Loucy (cell line): ENCODE measurements around the gene STARD6.

Experiments used
- CTCF ChIP-seq: fragments of 200-600 bp; sonication (generic); conservative IDR thresholded peaks from 2 replicates; pipeline ENCODE4 v1.5.1; 2014; ENCODE audit warnings: mild to moderate bottlenecking, antibody characterized with exemption, low read length
- EZH2phosphoT487 ChIP-seq: fragments of 200-600 bp; IDR thresholded peaks from 2 replicates; pipeline ENCODE4 v1.6.1; 2018; ENCODE audit warnings: antibody characterized with exemption, mild to moderate bottlenecking, moderate library complexity, borderline replicate concordance

DNA sequence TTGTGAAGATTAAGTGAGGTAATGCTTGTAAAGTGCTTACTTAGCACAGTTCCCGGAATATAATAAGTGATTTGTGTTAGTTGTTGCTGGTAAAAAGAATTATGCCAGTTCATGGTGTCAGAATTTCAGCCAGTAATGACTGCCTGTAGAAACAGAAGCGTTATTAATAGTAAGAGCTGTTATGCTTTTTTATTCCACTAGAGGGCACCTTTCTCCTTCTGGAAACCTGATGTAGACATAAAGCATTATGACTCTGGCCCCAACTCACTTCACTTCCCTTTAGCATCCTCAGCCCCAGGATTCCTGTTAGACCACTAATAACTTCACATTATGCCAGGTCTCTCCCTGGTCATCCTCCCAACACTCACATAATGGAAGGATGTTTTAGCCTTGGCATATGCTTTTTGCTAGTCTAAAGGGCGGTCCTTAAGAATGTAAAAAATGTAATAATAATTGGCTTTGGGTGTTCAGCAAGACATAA is 34.9 kb upstream of the STARD6 start:
- TF ChIP-seq CTCF: peak; percentile 84
- TF ChIP-seq EZH2phosphoT487: no peak
